ENCODE measurements around the gene LRRC32. TPM values are rescaled to one million over a fixed set of nuclear protein-coding genes. Genes with fewer than 3 reads are reported as not detected.

Gene LRRC32
- total RNA-seq, 4 donors from 2014 or later, result 45.0 to 117 (median 73.4) TPM

GRCh38 chr11:76658231-76658630, 12.3 kb downstream of the LRRC32 start:
- Histone ChIP-seq H3K4me1 (peaks cover 0 to 74% (median 14%) of the 10 kb centered on the region in 4 donors), H3K27me3 (no peaks in the 10 kb centered on the region), H3K27ac (peak overlapping the region in 1 of 4 donors; percentile 45), H3K4me3 (no peak overlapping the region), H3K9me3 (no peaks in the 10 kb centered on the region), H3K36me3 (peaks cover 0 to 19% (median 0%) of the 10 kb centered on the region in 3 donors)
- TF ChIP-seq, protein P1, sequence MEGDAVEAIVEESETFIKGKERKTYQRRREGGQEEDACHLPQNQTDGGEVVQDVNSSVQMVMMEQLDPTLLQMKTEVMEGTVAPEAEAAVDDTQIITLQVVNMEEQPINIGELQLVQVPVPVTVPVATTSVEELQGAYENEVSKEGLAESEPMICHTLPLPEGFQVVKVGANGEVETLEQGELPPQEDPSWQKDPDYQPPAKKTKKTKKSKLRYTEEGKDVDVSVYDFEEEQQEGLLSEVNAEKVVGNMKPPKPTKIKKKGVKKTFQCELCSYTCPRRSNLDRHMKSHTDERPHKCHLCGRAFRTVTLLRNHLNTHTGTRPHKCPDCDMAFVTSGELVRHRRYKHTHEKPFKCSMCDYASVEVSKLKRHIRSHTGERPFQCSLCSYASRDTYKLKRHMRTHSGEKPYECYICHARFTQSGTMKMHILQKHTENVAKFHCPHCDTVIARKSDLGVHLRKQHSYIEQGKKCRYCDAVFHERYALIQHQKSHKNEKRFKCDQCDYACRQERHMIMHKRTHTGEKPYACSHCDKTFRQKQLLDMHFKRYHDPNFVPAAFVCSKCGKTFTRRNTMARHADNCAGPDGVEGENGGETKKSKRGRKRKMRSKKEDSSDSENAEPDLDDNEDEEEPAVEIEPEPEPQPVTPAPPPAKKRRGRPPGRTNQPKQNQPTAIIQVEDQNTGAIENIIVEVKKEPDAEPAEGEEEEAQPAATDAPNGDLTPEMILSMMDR (IDR thresholded peaks at IDR 0.05), result no peak
- no peak for TF ChIP-seq POLR2A (IDR thresholded peaks at IDR 0.05)
- no peak for TF ChIP-seq EP300 (IDR thresholded peaks at IDR 0.05)
- DNase-seq (ENCODE audit: low spot score in 2 of 2), result no peak
- WGBS, 2 donors, result 56 to 59% methylated on average over 3 of the region's 3 CpGs

DNA sequence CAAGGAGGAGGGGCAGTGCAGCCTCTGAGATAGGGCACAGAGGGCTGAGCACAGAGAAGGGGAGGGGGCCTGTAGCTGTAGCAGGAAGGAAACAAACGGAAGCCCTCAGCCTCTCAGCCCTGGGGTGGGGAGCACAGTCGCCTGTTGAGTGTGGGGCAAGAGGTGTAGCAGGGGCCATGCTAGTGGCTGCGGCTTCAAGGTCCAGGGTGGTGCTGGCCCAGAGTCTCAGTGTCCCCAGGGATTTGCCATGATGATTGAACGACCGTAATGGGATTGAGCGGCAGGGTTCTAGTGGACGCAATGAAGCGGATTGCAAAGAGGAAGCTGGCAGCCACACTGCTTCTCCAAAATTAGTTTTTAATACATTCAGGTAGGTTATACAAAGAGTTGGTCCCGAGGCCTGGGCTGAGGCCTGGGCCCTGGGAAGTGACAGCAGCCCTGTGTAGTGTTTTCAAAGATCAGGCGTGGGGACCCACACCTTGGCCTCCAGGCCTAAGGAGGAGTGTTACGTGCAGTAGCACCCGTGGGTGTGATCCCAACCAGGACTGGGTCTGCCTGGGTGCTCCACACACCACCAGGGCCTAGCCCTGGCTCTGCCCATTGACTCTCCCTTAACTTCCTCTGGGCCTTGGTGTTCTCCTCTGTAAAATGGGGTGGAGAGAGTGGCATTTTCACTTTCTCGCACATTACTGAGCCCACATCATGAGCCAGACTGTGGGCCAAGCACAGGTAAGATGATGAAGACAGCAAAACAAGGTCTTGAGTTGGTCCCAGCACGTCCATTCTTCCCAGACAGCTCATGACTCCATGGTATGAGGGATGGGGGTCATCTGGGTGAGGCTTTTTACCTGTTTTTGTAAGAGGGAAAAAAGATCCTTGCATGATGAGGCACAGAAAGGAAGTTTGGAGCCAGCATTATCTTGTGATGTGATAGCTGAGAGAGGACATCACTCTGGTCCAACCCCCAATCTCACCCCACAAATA, 13.1 kb downstream of the LRRC32 start:
- Histone ChIP-seq H3K4me1 (peaks cover 0 to 81% (median 14%) of the 10 kb centered on the region in 4 donors), H3K4me3 (no peak overlapping the region), H3K36me3 (peaks cover 0 to 19% (median 0%) of the 10 kb centered on the region in 3 donors), H3K27me3 (no peaks in the 10 kb centered on the region), H3K27ac (peak overlapping the region in 3 of 4 donors; percentile 15 to 50 (median 26)), H3K9me3 (no peaks in the 10 kb centered on the region)
- 64 to 77% methylated on average over 14 of the region's 14 CpGs for WGBS, 2 donors
- DNase-seq (ENCODE audit: low spot score in 2 of 2), result no peak
- TF ChIP-seq EP300 (IDR thresholded peaks at IDR 0.05), result peak in 1 of 2 donors; percentile 10
- TF ChIP-seq POLR2A (IDR thresholded peaks at IDR 0.05), result no peak

- Histone ChIP-seq H3K9me3 (no peaks in the 10 kb centered on the region), H3K36me3 (peaks cover 0 to 19% (median 0%) of the 10 kb centered on the region in 3 donors), H3K27me3 (no peaks in the 10 kb centered on the region), H3K27ac (peak overlapping the region in 3 of 4 donors; percentile 15 to 50 (median 26)), H3K4me1 (peaks cover 0 to 75% (median 14%) of the 10 kb centered on the region in 4 donors), H3K4me3 (no peak overlapping the region)
- DNase-seq (ENCODE audit: low spot score in 2 of 2), result no peak
- 32% methylated on average over 7 of the region's 7 CpGs for WGBS, 2 donors
- TF ChIP-seq, protein P1 (IDR thresholded peaks at IDR 0.05), result no peak
- TF ChIP-seq EP300 (IDR thresholded peaks at IDR 0.05) (no peak), POLR2A (IDR thresholded peaks at IDR 0.05) (no peak)
These were observed 13.9 kb downstream of the LRRC32 start for GRCh38 chr11:76656571-76657081.

DNA sequence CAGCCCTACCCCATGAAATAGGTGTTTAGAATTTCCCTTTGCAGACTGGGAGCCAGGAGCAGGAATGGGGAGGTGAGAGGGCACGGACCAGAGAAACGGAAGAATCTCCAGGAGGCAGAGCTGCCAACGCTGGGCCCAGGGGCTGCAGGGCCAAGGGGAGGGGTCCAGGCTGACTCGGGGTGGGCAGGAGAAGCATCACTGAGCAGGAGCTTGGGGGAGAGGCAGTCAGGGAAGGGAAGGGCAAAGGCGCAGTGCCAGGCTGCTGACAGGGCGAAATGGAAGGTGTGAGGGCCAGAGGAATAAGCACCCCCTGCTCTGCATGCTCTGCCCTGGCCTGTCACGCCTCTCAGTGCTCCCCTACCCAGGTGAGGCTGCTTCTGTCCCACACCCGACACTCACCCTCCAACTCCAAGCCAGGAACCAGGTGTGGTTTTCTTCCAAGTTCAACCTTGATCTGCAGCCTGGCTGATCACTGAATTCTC, 14.5 kb downstream of the LRRC32 start:
- WGBS, 2 donors, result 70 to 73% methylated on average over 8 of the region's 8 CpGs
- no peak for TF ChIP-seq EP300 (IDR thresholded peaks at IDR 0.05)
- no peaks in the 10 kb centered on the region for H3K27me3 ChIP-seq
- H3K9me3 ChIP-seq, result no peaks in the 10 kb centered on the region
- peaks cover 0 to 72% (median 14%) of the 10 kb centered on the region in 4 donors for H3K4me1 ChIP-seq
- peaks cover 0 to 19% (median 0%) of the 10 kb centered on the region in 3 donors for H3K36me3 ChIP-seq
- H3K27ac ChIP-seq, result peak overlapping the region in 3 of 4 donors; percentile 34 to 50 (median 38)
- H3K4me3 ChIP-seq, result no peak overlapping the region
- DNase-seq (ENCODE audit: low spot score in 2 of 2), result no peak

DNA sequence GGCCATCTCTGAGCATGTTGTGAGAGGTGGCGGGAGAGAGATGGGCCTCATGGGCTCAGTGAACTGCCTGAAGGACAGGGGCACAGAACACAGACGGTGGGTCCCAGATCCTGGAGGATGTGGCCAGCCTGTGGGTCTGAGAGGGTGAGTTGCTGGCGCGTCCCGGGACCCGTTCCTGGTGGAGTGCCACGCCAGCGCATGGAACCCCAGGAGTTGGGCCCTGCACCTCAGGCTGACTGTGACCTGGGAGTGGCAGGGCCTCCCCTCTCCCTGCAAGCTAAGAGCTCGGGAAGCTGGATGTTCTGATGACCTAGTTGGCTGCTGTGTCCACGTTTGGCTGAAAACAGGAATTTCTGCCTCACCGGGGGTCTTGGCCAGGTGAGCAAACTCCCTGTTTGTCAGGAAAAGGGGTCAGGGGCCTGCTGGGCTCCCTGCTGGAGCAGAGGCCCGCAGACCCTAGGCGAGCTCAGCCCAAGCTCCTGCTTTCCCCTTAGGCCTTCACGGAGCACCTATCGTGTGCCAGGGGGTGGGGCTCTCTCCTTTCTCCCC, 15.0 kb downstream of the LRRC32 start:
- H3K4me1 ChIP-seq, result peaks cover 0 to 73% (median 14%) of the 10 kb centered on the region in 4 donors
- TF ChIP-seq POLR2A (IDR thresholded peaks at IDR 0.05) (no peak), EP300 (IDR thresholded peaks at IDR 0.05) (no peak)
- TF ChIP-seq, protein P1 (IDR thresholded peaks at IDR 0.05), result no peak
- no peak overlapping the region for H3K4me3 ChIP-seq
- H3K27me3 ChIP-seq, result no peaks in the 10 kb centered on the region
- no peaks in the 10 kb centered on the region for H3K9me3 ChIP-seq
- peaks cover 0 to 14% (median 0%) of the 10 kb centered on the region in 3 donors for H3K36me3 ChIP-seq
- peak overlapping the region in 3 of 4 donors; percentile 34 to 82 (median 38) for H3K27ac ChIP-seq
- WGBS, 2 donors, result 83 to 85% methylated on average over 8 to 15 of the region's 15 CpGs
- no peak for DNase-seq (ENCODE audit: low spot score in 2 of 2)
